Mammary epithelial cell (primary cell): ENCODE measurements around the gene CAV3.

Source experiments
- CTCF ChIP-seq, 2 donors: IDR thresholded peaks in 1 of 2; conservative IDR thresholded peaks in 1 of 2; 2 replicates each; pipeline ENCODE4 v1.5.1; 2011 to 2012; ENCODE audit warnings: inconsistent platforms in 2 of 2, low read length in 2 of 2, mild to moderate bottlenecking in 2 of 2, control low read depth in 1 of 2, low read depth in 1 of 2; ENCODE audit not compliant: insufficient read depth in 1 of 2; ENCODE audit errors: extremely low read depth in 1 of 2
- EZH2 ChIP-seq: IDR thresholded peaks from 2 replicates; pipeline ENCODE4 v1.6.1; 2012; ENCODE audit warnings: low read length, inconsistent platforms, borderline replicate concordance

GRCh38 chr3:8737301-8737700, 3.7 kb downstream of the CAV3 start:
- TF ChIP-seq CTCF (conservative IDR thresholded peaks at IDR 0.05 in 1 of 2, IDR thresholded peaks at IDR 0.05 in 1 of 2; ENCODE audit: extremely low read depth in 1 of 2, insufficient read depth in 1 of 2, low read depth in 1 of 2, low read length in 2 of 2) (no peak), EZH2 (no peak)
